H9 (cell line): ENCODE data around the gene ARHGDIA. TPM values are rescaled to one million over a fixed set of nuclear protein-coding genes. Genes with fewer than 3 reads are reported as not detected.

Experiments
- DNase-seq: peaks from one replicate; pipeline ENCODE4 v3.0.0-alpha.2; 2017
- H2AFZ ChIP-seq: one replicate; pipeline ENCODE4 v1.6.1; 2013; ENCODE audit warnings: mild to moderate bottlenecking, low read length, control low read depth, moderate library complexity
- H2AK5ac ChIP-seq: 2 replicates; pipeline ENCODE4 v1.6.1; 2013; ENCODE audit warnings: low read length, control low read depth, mixed read lengths; ENCODE audit not compliant: insufficient read length
- H2BK120ac ChIP-seq: one replicate; pipeline ENCODE4 v1.6.1; 2013; ENCODE audit warnings: low read depth, mild to moderate bottlenecking, low read length, control low read depth, inconsistent platforms; ENCODE audit not compliant: poor library complexity, severe bottlenecking
- H2BK12ac ChIP-seq: 2 replicates; pipeline ENCODE4 v1.6.1; 2013; ENCODE audit warnings: low read length, control low read depth, mixed read lengths, low read depth; ENCODE audit not compliant: insufficient read length
- H2BK15ac ChIP-seq: 2 replicates; pipeline ENCODE4 v1.6.1; 2013; ENCODE audit warnings: low read depth, low read length, control low read depth
- H2BK20ac ChIP-seq: one replicate; pipeline ENCODE4 v1.6.1; 2013; ENCODE audit warnings: low read depth, mild to moderate bottlenecking, low read length, control low read depth, inconsistent platforms; ENCODE audit not compliant: poor library complexity, severe bottlenecking
- H2BK5ac ChIP-seq: 2 replicates; pipeline ENCODE4 v1.6.1; 2013; ENCODE audit warnings: low read length, control low read depth, mixed read lengths; ENCODE audit not compliant: insufficient read length
- H3K14ac ChIP-seq: 2 replicates; pipeline ENCODE4 v1.6.1; 2013; ENCODE audit warnings: low read length, control low read depth; ENCODE audit not compliant: insufficient read depth
- H3K18ac ChIP-seq: 2 replicates; pipeline ENCODE4 v1.6.1; 2013; ENCODE audit warnings: low read depth, mild to moderate bottlenecking, mixed read lengths, low read length, control low read depth; ENCODE audit not compliant: insufficient read length
- H3K23ac ChIP-seq: 2 replicates; pipeline ENCODE4 v1.6.1; 2013; ENCODE audit warnings: low read length, control low read depth, mixed read lengths, low read depth; ENCODE audit not compliant: insufficient read length
- H3K23me2 ChIP-seq: 2 replicates; pipeline ENCODE4 v1.6.1; 2013; ENCODE audit warnings: low read depth, mild to moderate bottlenecking, mixed read lengths, low read length, control low read depth; ENCODE audit not compliant: insufficient read length, poor library complexity, severe bottlenecking
- H3K27ac ChIP-seq: 2 replicates; pipeline ENCODE4 v1.5.1; 2013; ENCODE audit warnings: low read length, control low read depth, mixed read lengths, low read depth; ENCODE audit not compliant: insufficient read length
- H3K27me3 ChIP-seq: 2 replicates; pipeline ENCODE4 v1.6.1; 2013; ENCODE audit warnings: low read length, control low read depth, inconsistent platforms; ENCODE audit not compliant: insufficient read depth
- H3K4ac ChIP-seq: 2 replicates; pipeline ENCODE4 v1.6.1; 2013; ENCODE audit warnings: low read depth, mild to moderate bottlenecking, control low read depth, inconsistent platforms, low read length, moderate library complexity
- H3K4me1 ChIP-seq: 2 replicates; pipeline ENCODE4 v1.6.1; 2013; ENCODE audit warnings: low read length, control low read depth, inconsistent platforms; ENCODE audit not compliant: insufficient read depth
- H3K4me2 ChIP-seq: 2 replicates; pipeline ENCODE4 v1.6.1; 2013; ENCODE audit warnings: low read length, control low read depth, mixed read lengths; ENCODE audit not compliant: insufficient read length, insufficient read depth
- H3K56ac ChIP-seq: 2 replicates; pipeline ENCODE4 v1.6.1; 2013; ENCODE audit warnings: low read depth, mild to moderate bottlenecking, mixed read lengths, low read length, control low read depth; ENCODE audit not compliant: insufficient read length
- H3K79me1 ChIP-seq: 2 replicates; pipeline ENCODE4 v1.6.1; 2013; ENCODE audit warnings: low read depth, mild to moderate bottlenecking, moderate library complexity, low read length, control low read depth, inconsistent platforms; ENCODE audit not compliant: insufficient read depth, poor library complexity, severe bottlenecking
- H3K79me2 ChIP-seq: 2 replicates; pipeline ENCODE4 v1.6.1; 2013; ENCODE audit warnings: low read length, control low read depth, inconsistent platforms; ENCODE audit not compliant: insufficient read depth
- H3K9ac ChIP-seq: 2 replicates; pipeline ENCODE4 v1.6.1; 2013; ENCODE audit warnings: low read length, control low read depth, mixed read lengths; ENCODE audit not compliant: insufficient read length; ENCODE audit errors: extremely low read depth
- H3K9me3 ChIP-seq: one replicate; pipeline ENCODE4 v1.6.1; 2013; ENCODE audit warnings: low read depth, low read length, inconsistent platforms; ENCODE audit not compliant: control insufficient read depth
- H3T11ph ChIP-seq: one replicate; pipeline ENCODE4 v1.6.1; 2013; ENCODE audit warnings: mild to moderate bottlenecking, low read length, control low read depth, inconsistent platforms
- H4K20me1 ChIP-seq: one replicate; pipeline ENCODE4 v1.6.1; 2013; ENCODE audit not compliant: control insufficient read depth, insufficient read length, insufficient read depth
- H4K5ac ChIP-seq: 2 replicates; pipeline ENCODE4 v1.6.1; 2013; ENCODE audit warnings: low read depth, mild to moderate bottlenecking, mixed read lengths, low read length, control low read depth; ENCODE audit not compliant: insufficient read length
- H4K8ac ChIP-seq: replicated peaks from 2 replicates; pipeline ENCODE4 v1.6.1; 2013; ENCODE audit warnings: low read length, control low read depth, mixed read lengths, low read depth; ENCODE audit not compliant: insufficient read length
- H4K91ac ChIP-seq: 2 replicates; pipeline ENCODE4 v1.6.1; 2013; ENCODE audit warnings: low read depth, mild to moderate bottlenecking, moderate library complexity, mixed read lengths, low read length, control low read depth; ENCODE audit not compliant: insufficient read length
- H3K27ac Mint-ChIP-seq, 3 experiments: 2 replicates in 2 of 3; 3 replicates in 1 of 3; pipeline ENCODE4 v1.8.0; 2020 to 2021; ENCODE audit warnings: mixed read lengths in 3 of 3, mild to moderate bottlenecking in 1 of 3, moderate library complexity in 1 of 3
- H3K27me3 Mint-ChIP-seq: 2 replicates; pipeline ENCODE4 v1.8.0; 2021; ENCODE audit warnings: low read depth, mild to moderate bottlenecking, moderate library complexity, mixed read lengths
- H3K36me3 Mint-ChIP-seq, 3 experiments: 2 replicates in 2 of 3; 3 replicates in 1 of 3; pipeline ENCODE4 v1.8.0; 2020 to 2021; ENCODE audit warnings: low read depth in 3 of 3, mixed read lengths in 3 of 3; ENCODE audit not compliant: insufficient read depth in 1 of 3
- H3K4me1 Mint-ChIP-seq, 2 experiments: 2 replicates each; pipeline ENCODE4 v1.8.0; 2020; ENCODE audit warnings: mixed read lengths in 2 of 2
- H3K4me3 Mint-ChIP-seq, 2 experiments: 2 replicates in 1 of 2; 3 replicates in 1 of 2; pipeline ENCODE4 v1.8.0; 2020 to 2021; ENCODE audit warnings: mild to moderate bottlenecking in 2 of 2, mixed read lengths in 2 of 2, moderate library complexity in 1 of 2
- H3K9me3 Mint-ChIP-seq, 2 experiments: 2 replicates in 1 of 2; 3 replicates in 1 of 2; pipeline ENCODE4 v1.8.0; 2020; ENCODE audit warnings: mild to moderate bottlenecking in 2 of 2, mixed read lengths in 2 of 2, moderate library complexity in 1 of 2
- WGBS: extraction: QIAGEN DNeasy Blood & Tissue Kit; methylation state at CpG from one replicate; pipeline ENCODE4 v1.1.7; 2013; ENCODE audit warnings: missing lambda C conversion rate, low lambda C conversion rate, mixed read lengths; ENCODE audit not compliant: insufficient read length; ENCODE audit errors: extremely low coverage; 5-methylcytosine and 5-hydroxymethylcytosine counted together
- total RNA-seq: library from RNA; stranded (reverse); gene quantifications from 2 replicates; pipeline ENCODE4 v1.2.1, GENCODE V29; 2021
- TF ChIP-seq, protein P1 (sequence below): fragments of 200-600 bp; sonication (generic); conservative IDR thresholded peaks from 3 replicates; pipeline ENCODE4 v1.8.0; 2021; ENCODE audit warnings: antibody characterized with exemption, mild to moderate bottlenecking

Gene ARHGDIA
- total RNA-seq, 1 experiment from 2014 or later = 247 TPM

DNA sequence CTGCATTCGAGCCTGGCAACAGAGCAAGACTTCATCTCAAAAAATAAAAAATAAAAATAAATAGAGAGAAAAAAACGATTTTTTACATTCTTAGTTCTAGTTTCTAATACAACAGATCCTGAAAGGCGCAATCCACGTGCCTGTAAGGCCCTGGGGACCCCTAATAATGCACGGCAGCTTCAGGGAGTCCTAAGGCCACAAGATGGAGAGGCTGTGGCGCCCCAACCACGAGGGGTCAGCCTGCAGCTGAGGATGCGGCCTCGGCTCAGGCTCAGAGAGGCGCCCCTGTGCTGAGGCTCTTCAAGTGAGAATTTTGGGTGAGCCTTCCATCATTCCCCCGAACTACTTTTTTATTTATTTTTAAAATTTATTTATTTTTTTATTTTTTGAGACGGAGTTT, 21.7 kb downstream of the ARHGDIA start:
- H3T11ph ChIP-seq = no peak overlapping the region
- WGBS = no CpG with 5 or more reads among the region's 12 CpGs
- no peaks in the 10 kb centered on the region for H3K9me3 ChIP-seq
- H2BK5ac ChIP-seq = no peak overlapping the region
- H2AFZ ChIP-seq = no peak overlapping the region
- H3K27ac ChIP-seq = no peak overlapping the region
- no peak overlapping the region for H3K23ac ChIP-seq
- H3K4ac ChIP-seq = no peak overlapping the region
- peaks cover 35 to 70% (median 64%) of the 10 kb centered on the region in 3 experiments; a peak in 6 of 7 replicates for H3K36me3 Mint-ChIP-seq
- no peak overlapping the region for H2BK120ac ChIP-seq
- no peak overlapping the region for H3K4me2 ChIP-seq
- no peak overlapping the region for H3K56ac ChIP-seq
- H3K9ac ChIP-seq = no peak overlapping the region
- no peak overlapping the region for H3K27ac Mint-ChIP-seq
- H3K27me3 ChIP-seq = no peaks in the 10 kb centered on the region
- no peak overlapping the region for H2BK15ac ChIP-seq
- H3K14ac ChIP-seq = no peak overlapping the region
- H4K91ac ChIP-seq = no peak overlapping the region
- no peaks in the 10 kb centered on the region for H3K4me1 ChIP-seq
- H3K4me3 Mint-ChIP-seq = no peak overlapping the region
- H3K18ac ChIP-seq = no peak overlapping the region
- no peak overlapping the region for H4K8ac ChIP-seq
- H3K79me1 ChIP-seq = no peaks in the 10 kb centered on the region
- TF ChIP-seq, protein P1, sequence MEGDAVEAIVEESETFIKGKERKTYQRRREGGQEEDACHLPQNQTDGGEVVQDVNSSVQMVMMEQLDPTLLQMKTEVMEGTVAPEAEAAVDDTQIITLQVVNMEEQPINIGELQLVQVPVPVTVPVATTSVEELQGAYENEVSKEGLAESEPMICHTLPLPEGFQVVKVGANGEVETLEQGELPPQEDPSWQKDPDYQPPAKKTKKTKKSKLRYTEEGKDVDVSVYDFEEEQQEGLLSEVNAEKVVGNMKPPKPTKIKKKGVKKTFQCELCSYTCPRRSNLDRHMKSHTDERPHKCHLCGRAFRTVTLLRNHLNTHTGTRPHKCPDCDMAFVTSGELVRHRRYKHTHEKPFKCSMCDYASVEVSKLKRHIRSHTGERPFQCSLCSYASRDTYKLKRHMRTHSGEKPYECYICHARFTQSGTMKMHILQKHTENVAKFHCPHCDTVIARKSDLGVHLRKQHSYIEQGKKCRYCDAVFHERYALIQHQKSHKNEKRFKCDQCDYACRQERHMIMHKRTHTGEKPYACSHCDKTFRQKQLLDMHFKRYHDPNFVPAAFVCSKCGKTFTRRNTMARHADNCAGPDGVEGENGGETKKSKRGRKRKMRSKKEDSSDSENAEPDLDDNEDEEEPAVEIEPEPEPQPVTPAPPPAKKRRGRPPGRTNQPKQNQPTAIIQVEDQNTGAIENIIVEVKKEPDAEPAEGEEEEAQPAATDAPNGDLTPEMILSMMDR = no peak
- H4K5ac ChIP-seq = no peak overlapping the region
- no peak overlapping the region for H2BK12ac ChIP-seq
- no peak overlapping the region for H2BK20ac ChIP-seq
- no peak overlapping the region for H2AK5ac ChIP-seq
- no peaks in the 10 kb centered on the region for H3K9me3 Mint-ChIP-seq
- no peaks in the 10 kb centered on the region; the same call in 1 of the 2 replicates for H3K27me3 Mint-ChIP-seq
- H4K20me1 ChIP-seq = peaks cover 2% of the 10 kb centered on the region
- no peaks in the 10 kb centered on the region for H3K79me2 ChIP-seq
- DNase-seq = no peak
- no peaks in the 10 kb centered on the region for H3K23me2 ChIP-seq
- H3K4me1 Mint-ChIP-seq = no peaks in the 10 kb centered on the region
